ENCODE data around the gene LMNB1.
"Not testable (repeated sequence)": the region's sequence is repeated elsewhere in the genome, so short reads cannot be mapped to it uniquely, and the experiment has no call there.

LMNB1 gene

GRCh38 chr5:126780165-126780827, 3.4 kb downstream of the LMNB1 start:
- H3K27me3 ChIP-seq (ENCODE audit: insufficient read depth, poor library complexity, severe bottlenecking), result no peaks in the 10 kb centered on the region
- H3K4me3 ChIP-seq (replicated peaks; ENCODE audit: insufficient read depth, low read length), result peak overlapping the region; percentile 60
- H3K27ac ChIP-seq (replicated peaks), result peak overlapping the region; percentile 98
- DNase-seq (ENCODE audit: low read depth in 1 of 2, low spot score in 1 of 2), result peak in 1 of 2 experiments; percentile 54
- TF ChIP-seq CTCF (IDR thresholded peaks at IDR 0.05; ENCODE audit: insufficient read depth, low read length) (peak; percentile 1), POLR2AphosphoS5 (IDR thresholded peaks at IDR 0.05; ENCODE audit: low read depth) (no peak)

GRCh38 chr5:126788409-126788808, 11.5 kb downstream of the LMNB1 start:
- not testable (repeated sequence) for H3K27me3 ChIP-seq (ENCODE audit: insufficient read depth, poor library complexity, severe bottlenecking); H3K27ac ChIP-seq (replicated peaks); DNase-seq (ENCODE audit: low read depth in 1 of 2, low spot score in 1 of 2); H3K4me3 ChIP-seq (replicated peaks; ENCODE audit: insufficient read depth, low read length)

GRCh38 chr5:126793097-126793496, 16.2 kb downstream of the LMNB1 start:
- H3K27ac ChIP-seq (replicated peaks), result no peak overlapping the region
- H3K27me3 ChIP-seq (ENCODE audit: insufficient read depth, poor library complexity, severe bottlenecking), result no peaks in the 10 kb centered on the region
- DNase-seq (ENCODE audit: low read depth in 1 of 2, low spot score in 1 of 2), result no peak
- H3K4me3 ChIP-seq (replicated peaks; ENCODE audit: insufficient read depth, low read length), result no peak overlapping the region
- TF ChIP-seq POLR2AphosphoS5 (IDR thresholded peaks at IDR 0.05; ENCODE audit: low read depth) (no peak), SPI1 (IDR thresholded peaks at IDR 0.05; ENCODE audit: borderline replicate concordance, low read depth) (no peak), CTCF (IDR thresholded peaks at IDR 0.05; ENCODE audit: insufficient read depth, low read length) (no peak), GABPA (IDR thresholded peaks at IDR 0.05; ENCODE audit: low read depth) (no peak), REST (IDR thresholded peaks at IDR 0.05; ENCODE audit: insufficient replicate concordance, low read depth) (no peak)

GRCh38 chr5:126793648-126794047, 16.7 kb downstream of the LMNB1 start:
- H3K27me3 ChIP-seq (ENCODE audit: insufficient read depth, poor library complexity, severe bottlenecking); DNase-seq (ENCODE audit: low read depth in 1 of 2, low spot score in 1 of 2); H3K27ac ChIP-seq (replicated peaks); H3K4me3 ChIP-seq (replicated peaks; ENCODE audit: insufficient read depth, low read length): not testable (repeated sequence)

- Histone ChIP-seq H3K27ac (replicated peaks) (no peak overlapping the region), H3K27me3 (ENCODE audit: insufficient read depth, poor library complexity, severe bottlenecking) (no peaks in the 10 kb centered on the region), H3K4me3 (replicated peaks; ENCODE audit: insufficient read depth, low read length) (no peak overlapping the region)
- no peak for TF ChIP-seq POLR2AphosphoS5 (IDR thresholded peaks at IDR 0.05; ENCODE audit: low read depth)
- TF ChIP-seq SPI1 (IDR thresholded peaks at IDR 0.05; ENCODE audit: borderline replicate concordance, low read depth), result no peak
- TF ChIP-seq CTCF (IDR thresholded peaks at IDR 0.05; ENCODE audit: insufficient read depth, low read length), result no peak
- no peak for TF ChIP-seq REST (IDR thresholded peaks at IDR 0.05; ENCODE audit: insufficient replicate concordance, low read depth)
- TF ChIP-seq GABPA (IDR thresholded peaks at IDR 0.05; ENCODE audit: low read depth), result no peak
- DNase-seq (ENCODE audit: low read depth in 1 of 2, low spot score in 1 of 2), result no peak
Observed at GRCh38 chr5:126794157-126794828, 17.4 kb downstream of the LMNB1 start.
